Inflammatory macrophage treated with lipopolysaccharide for 1 hour (primary cell): ENCODE measurements around the gene FRMD1.

Experiments used
- DNase-seq, 2 donors: peaks; one replicate each; pipeline ENCODE4 v3.0.0-alpha.2; 2020 to 2022

The FRMD1 gene

GRCh38 chr6:168040856-168041496, 38.0 kb downstream of the FRMD1 start:
- DNase-seq, result no peak

DNA sequence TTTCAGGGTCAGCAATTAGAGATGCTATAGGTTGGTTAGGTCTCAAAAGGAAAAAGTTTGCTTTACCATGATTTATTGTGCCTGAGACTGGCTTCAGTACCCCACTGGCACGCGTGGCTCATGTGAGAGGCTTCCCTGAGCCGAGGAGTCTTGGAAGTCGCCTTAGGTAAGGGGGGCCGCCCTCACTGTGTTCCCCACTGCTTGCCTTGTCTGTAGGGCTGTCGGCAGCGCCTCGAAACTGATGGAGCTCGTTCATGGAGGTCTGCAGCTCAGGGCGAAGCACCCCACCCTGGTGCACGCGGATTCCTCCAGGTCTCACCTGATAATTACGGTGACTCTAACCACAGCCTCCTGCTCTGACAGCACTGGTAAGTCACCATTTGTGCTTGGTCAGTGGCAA, 39.2 kb downstream of the FRMD1 start:
- no peak for DNase-seq

GRCh38 chr6:168039301-168039700, 39.7 kb downstream of the FRMD1 start:
- no peak for DNase-seq

- DNase-seq, result no peak
Observed at GRCh38 chr6:168038576-168039140, 40.4 kb downstream of the FRMD1 start.

- DNase-seq, result no peak
Observed at GRCh38 chr6:168037856-168038255, 41.2 kb downstream of the FRMD1 start.

DNA sequence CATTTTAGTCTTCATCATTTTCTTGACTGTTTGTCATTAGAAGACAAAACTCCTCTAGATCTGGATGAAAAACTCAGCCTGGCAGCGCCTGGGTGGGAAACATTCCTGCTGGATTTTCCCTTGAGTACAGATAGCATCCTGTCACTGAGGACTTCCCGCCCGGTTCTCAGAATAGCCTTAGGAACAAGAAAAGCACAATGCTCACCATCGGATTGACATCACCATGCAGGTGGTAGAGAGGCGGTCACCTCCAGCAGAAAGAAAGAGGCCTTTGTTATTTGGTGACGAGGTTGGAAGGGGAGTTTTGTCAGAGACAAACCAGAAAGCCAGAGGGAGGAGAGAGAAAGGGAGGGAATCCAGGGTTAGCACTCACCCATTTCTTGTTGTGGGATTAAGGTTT, 41.8 kb downstream of the FRMD1 start:
- no peak for DNase-seq

DNA sequence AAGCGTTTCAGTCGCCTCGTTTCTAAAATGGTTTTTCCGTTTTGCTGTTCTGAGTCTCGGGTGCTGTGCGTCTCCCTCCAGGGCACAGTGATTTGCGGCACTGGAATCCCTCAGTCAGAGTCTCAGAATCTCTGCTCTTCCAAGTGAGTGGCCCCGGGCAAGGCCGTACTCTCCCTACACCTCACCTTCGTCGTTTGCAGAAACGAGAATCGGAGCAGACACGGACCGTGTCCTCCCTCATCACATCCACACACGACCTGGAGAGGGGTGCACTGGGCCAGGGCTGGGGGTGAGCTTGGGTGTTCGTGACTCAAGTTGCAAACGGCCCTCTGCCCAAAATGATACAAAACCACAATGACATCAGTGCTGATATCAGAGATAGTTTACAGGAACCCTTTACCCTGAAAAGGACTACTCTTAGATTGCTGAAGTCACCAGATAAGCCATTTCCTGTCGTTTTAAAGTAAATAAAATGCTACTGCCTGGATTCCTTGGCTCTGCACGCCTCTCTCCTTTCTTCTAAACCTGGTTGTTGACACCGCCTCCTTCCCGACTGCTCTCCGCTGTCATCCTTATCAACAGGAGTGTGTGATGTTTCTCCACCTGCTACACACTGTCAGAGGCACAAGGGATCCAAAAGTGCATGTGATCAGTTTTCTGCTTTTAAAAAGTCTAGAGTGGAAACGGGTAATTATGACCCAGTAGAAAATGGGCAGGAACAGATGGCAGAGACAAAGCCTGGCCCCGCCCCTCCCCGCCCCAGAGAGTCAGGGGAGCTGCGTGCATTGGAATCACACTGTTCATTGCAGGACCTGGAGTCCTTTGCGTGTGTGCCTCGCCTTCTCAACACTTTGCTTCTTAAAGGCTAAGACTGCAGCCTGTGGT, 43.1 kb downstream of the FRMD1 start:
- DNase-seq, result no peak

DNA sequence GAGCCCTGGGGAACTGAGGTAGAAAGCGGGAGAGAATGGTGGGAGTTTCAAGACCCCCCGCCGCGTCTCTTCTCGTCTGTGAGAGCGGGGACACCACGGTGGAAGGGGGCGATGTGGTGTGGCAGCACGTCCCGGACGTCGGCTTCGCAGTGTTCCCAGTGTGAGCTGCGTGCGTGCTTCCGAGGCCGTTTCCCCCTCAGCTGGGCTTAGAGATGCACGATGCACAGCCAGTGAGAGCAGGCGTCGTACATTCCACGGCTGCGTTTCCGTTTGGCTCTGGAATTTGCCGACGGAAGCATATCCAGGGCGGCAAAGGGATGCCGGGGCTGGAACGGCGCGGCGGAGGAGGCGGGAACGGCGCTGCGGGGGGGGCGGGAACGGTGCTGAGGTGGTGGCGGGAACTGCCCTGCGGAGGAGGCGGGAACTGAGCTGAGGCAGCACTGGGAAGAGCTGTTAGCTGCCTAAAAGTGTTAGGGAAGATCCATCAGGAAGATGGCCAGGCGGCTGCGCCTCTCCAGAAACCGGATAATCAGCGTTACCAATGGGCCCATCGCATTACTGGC, 43.8 kb downstream of the FRMD1 start:
- DNase-seq, result no peak

DNA sequence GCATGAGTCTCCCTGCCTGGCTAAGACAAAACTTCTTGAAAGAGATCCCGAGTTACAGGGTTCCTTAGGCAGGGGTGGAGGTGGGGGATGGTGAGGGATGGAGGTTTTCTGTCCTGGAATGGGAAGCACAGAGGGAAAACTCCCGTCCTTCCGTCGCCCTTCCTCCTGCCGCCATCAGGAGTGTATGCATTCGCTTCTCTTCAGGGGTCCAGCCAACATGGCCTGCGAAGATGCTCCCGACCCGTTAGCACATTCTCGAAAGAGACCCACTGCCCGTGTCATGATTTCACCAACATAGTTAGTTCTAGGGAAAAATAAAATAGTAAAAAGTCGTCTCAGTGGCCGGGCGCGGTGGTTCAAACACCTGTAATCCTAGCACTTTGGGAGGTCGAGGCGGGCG, 44.5 kb downstream of the FRMD1 start:
- no peak for DNase-seq

GRCh38 chr6:168033791-168034190, 45.2 kb downstream of the FRMD1 start:
- DNase-seq, result no peak

- no peak for DNase-seq
Observed at GRCh38 chr6:168032005-168032760, 46.8 kb downstream of the FRMD1 start.

DNA sequence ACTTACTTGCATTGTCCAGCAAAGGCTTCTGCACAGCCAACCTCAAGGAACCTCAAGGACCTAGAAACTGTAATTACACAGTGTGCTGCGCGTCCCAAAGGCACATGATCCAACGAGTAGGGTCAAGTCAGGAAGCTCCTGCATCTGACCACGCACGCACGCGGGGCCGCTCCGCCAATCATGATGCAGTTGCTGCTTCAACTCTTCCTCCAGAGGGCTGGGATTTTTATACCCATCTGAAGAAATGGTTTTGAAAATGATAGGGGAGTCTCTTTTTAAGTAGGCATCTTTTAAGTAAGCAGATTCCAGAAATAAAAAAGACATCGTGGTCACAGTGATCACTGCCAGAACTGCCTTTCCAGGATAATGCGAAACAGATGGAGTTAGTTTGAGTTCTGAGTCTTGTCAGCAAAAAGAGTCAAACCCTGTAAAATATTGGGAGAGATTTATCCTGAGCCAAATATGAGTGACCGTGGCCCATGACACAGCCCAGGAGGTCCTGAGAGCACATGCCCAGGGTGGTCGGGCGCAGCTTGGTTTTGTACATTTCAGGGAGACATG, 47.5 kb downstream of the FRMD1 start:
- no peak for DNase-seq

DNA sequence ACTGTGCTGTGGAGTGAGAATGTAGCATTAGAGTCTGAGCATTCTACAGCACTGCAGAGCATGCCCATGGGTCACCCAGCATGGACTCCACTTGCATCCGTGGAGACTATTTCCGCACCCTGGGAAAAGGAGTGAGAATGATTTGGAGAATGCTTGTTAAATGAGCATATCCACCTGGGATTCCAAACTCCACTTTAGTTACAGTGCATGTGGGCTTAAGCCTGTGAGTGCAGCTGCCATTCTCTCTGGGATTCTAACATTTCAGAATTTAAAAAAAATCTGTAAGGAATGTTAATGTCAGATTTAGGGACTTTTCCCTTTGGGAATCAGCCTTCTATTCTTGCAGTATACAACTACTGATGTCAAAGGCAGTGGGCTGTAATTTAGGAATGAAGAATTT, 48.1 kb downstream of the FRMD1 start:
- no peak for DNase-seq

- no peak for DNase-seq
Observed at GRCh38 chr6:168030218-168030746, 48.7 kb downstream of the FRMD1 start.

DNA sequence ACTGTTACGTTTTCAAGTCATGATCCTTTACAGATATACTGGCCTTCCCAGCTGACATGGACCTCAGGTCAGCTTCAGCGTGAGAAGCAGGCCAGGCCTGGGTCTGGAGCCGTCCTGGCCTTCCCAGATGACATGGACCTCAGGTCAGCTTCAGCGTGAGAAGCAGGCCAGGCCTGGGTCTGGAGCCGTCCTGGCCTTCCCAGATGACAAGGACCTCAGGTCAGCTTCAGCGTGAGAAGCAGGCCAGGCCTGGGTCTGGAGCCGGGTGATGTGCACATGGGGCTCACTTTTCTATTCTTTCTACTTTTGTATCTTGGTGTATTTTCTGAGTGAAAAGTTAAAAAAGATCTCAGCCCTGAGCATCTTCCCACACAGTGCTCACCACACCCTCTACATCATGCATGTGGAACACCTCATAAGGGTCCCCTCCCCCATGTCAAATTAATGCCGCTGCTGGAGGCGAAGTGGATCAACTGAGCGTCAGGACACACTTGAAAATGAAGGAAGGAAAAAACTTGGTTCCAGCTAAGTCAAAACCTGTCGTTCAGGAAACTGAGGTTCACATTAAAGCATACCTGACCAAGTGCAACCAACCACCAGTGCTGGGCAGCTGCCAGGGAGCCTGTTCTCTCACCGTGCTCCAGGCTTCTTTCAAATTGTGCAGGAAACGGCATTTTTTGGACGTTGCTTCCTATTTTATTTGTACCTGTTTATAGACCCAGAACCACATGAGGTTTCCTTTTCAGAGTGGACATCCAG, 49.4 kb downstream of the FRMD1 start:
- no peak for DNase-seq

DNA sequence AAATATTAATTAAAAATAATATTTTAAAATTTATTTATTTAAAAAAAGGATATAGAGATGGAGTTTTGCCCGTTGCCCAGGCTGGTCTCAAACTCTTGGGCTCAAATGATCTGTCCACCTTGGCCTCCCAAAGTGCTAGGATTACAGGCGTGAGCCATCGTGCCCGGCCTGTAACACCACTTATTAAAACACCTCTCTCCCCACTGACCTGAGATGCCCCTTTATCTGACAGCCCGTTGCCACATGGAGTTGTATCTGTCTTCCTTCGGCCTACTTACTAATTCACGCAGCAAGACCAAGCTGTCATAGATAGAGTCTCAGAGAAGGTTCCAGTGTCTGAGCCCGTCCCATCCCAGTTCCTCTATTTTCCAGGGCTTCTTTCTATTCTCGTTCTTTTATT, 50.8 kb downstream of the FRMD1 start:
- no peak for DNase-seq

GRCh38 chr6:168027521-168027920, 51.5 kb downstream of the FRMD1 start:
- DNase-seq, result no peak

DNA sequence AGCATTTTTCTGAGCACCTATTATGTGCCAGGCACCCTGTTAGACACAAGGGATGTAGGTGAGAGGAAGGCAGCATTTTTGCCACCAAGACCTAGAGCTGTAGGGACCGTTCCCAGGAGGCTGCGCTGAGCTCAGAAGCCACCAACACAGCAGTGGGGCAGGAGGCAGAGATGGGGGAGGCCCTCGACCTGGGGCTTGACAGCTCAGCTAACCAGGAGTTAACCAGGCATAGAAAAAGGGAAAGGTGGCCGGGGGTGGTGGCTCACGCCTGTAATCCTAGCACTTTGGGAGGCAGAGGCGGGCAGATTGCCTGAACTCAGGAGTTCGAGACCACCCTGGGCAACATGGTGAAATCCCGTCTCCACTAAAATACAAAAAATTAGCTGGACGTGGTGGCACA, 52.1 kb downstream of the FRMD1 start:
- DNase-seq, result no peak

DNA sequence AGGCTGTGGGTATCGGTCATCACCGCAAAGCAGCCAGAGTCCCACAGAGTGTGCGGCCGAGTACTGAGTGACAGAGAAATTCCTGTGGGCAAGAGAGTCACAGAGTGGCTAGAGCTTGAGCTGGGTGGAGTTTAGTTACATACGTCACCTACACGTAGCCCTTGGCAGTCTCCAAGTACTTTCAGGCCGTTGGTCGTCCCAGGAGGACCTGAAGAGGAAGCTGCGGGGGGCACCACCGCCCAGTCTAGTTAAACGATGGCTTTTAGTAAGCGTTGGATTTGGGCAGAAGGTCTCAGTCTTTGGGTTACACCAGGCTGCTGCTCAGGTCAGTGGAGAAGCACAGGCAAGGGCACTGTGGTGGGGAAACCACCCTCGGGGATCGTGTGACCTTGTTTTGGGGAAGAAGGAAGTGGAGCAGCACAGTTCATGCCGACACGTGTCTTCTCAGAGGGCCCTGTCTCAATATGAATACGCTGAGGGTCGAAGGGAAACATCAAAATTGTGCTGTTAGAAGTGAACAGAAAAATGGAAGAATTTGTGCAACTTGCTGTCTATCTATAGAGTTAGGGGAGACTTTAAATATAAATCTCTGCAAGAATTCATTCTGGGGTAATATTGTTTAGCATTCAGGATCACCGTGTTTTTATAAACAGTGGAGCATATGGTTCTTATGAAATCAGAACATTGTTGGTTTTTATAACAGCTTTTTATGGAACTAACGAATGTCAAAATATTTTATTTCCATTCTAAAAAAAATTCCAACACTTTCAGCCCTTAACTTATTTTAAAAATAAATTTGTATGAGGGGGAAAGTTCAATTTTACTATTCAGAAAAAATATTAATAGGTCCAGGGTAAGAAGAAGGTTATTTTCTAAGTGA, 52.9 kb downstream of the FRMD1 start:
- DNase-seq, result no peak

DNA sequence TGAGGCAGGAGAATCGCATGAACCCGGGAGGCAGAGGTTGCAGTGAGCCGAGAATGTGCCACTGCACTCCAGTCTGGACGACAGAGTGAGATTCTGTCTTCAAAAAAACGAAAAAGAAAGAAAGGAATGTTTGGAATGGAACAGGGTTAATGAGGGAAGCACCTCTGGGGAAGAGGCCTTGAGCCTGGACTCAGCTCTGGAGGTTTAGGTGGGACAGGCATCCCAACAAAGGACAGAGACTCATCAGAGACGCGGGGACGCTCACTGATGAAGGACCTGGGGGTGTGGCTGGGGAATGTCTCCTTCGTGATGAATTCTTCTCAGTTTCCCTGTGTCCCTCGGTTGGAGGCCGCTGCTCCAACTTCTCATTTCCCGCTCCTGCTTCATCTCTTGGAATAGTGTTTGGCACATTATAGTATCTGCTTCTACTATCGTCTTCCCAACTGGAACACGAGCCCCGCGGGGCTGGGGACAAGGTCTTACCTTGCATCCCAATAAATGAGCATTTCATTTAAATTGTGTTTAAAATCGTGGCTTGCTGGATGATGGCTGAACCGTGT, 54.0 kb downstream of the FRMD1 start:
- DNase-seq, result no peak
